Bronchial epithelial cell (primary cell): Measurements from ENCODE around the gene PACS1. TPM values are rescaled to one million over a fixed set of nuclear protein-coding genes. Genes with fewer than 3 reads are reported as not detected.

Experiments
- DNase-seq: peaks from one replicate; pipeline ENCODE4 v3.0.0-alpha.2; 2010; ENCODE audit warnings: low read depth
- FAIRE-seq: peaks from 2 replicates; lab custom pipeline; 2011; peaks lifted over from hg19 to GRCh38; lab: Jason Lieb, UNC
- H3K27me3 ChIP-seq: 2 replicates; pipeline ENCODE4 v1.5.1; 2011; ENCODE audit warnings: low read length; ENCODE audit not compliant: control insufficient read depth, insufficient read depth
- H3K36me3 ChIP-seq: 2 replicates; pipeline ENCODE4 v1.5.1; 2011; ENCODE audit warnings: low read length; ENCODE audit not compliant: control insufficient read depth, insufficient read depth
- H3K4me3 ChIP-seq: 2 replicates; pipeline ENCODE4 v1.5.1; 2011; ENCODE audit warnings: mild to moderate bottlenecking, low read depth, low read length, control low read depth
- total RNA-seq: library from RNA; depleted of rRNA; stranded (reverse); fragments of >200 nt; gene quantifications from 2 replicates; pipeline ENCODE4 v1.2.1, GENCODE V29; 2014
- TF ChIP-seq, protein P1 (sequence below): IDR thresholded peaks from 2 replicates; pipeline ENCODE4 v1.5.1; 2011; ENCODE audit warnings: mild to moderate bottlenecking, moderate library complexity, low read length, control low read depth, inconsistent platforms; ENCODE audit not compliant: insufficient read depth, severe bottlenecking

Gene PACS1
- total RNA-seq, 1 donor from 2014 or later: 6.8 TPM

DNA sequence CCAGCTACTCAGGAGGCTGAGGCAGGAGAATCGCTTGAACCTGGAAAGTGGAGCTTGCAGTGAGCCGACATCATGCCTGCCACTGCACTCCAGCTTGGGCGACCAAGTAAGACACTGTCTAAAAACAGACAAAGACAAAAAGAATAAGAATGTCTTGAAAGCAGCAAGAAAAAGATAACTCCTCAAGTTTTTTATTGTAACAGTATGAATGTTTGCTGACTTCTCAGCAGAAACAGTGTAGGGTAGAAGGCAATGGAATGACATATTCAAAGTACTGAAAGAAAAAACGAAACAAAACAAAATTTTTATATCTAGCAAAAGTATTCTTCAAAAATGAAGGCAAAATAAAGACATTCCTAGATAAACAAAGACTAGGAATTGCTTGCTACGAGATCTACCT lies 76.9 kb downstream of the PACS1 start:
- Histone ChIP-seq H3K4me3 (no peak overlapping the region), H3K27me3 (no peaks in the 10 kb centered on the region), H3K36me3 (no peaks in the 10 kb centered on the region)
- TF ChIP-seq, protein P1, sequence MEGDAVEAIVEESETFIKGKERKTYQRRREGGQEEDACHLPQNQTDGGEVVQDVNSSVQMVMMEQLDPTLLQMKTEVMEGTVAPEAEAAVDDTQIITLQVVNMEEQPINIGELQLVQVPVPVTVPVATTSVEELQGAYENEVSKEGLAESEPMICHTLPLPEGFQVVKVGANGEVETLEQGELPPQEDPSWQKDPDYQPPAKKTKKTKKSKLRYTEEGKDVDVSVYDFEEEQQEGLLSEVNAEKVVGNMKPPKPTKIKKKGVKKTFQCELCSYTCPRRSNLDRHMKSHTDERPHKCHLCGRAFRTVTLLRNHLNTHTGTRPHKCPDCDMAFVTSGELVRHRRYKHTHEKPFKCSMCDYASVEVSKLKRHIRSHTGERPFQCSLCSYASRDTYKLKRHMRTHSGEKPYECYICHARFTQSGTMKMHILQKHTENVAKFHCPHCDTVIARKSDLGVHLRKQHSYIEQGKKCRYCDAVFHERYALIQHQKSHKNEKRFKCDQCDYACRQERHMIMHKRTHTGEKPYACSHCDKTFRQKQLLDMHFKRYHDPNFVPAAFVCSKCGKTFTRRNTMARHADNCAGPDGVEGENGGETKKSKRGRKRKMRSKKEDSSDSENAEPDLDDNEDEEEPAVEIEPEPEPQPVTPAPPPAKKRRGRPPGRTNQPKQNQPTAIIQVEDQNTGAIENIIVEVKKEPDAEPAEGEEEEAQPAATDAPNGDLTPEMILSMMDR: no peak
- no peak for DNase-seq
- no peak for FAIRE-seq

DNA sequence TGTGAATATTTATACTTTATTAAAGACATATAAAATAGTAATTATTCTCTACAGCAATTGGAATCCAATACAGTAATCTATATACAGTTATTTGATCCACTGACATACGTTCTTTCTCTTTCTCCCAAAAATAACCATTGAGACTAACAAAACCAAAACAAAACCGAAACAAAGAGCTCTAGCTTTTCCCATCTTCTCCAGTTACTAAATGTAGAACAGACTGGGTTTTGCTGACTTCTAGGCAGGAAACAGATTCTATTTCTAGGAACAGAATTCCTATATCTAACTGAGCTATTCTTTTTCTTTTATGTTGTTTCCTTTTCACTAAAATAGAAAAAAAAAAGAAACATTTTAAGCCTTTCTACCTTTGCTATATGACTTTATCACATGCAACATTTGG lies 80.1 kb downstream of the PACS1 start:
- DNase-seq (no peak), FAIRE-seq (no peak)
- H3K36me3 ChIP-seq: no peaks in the 10 kb centered on the region
- no peak overlapping the region for H3K4me3 ChIP-seq
- no peaks in the 10 kb centered on the region for H3K27me3 ChIP-seq
- TF ChIP-seq, protein P1: no peak

DNA sequence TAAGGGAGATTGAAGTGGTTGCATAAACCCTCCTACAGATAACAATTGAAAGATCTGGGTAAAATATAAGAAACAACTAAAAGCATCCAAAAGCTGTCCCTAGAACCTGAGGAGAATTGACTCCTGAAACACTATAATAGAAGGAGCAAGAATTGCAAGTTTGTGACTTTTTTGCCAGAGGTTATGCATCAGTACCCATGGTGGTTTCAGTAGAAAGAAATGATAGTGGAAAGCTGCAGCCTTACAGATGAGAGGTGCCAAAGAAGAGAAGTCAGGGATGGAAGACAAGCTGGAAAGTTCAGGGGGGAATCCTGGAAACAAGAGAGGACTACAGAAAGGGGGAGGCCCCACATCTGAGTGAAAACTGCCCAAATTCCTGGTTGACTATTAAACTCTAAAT lies 80.7 kb downstream of the PACS1 start:
- no peaks in the 10 kb centered on the region for H3K36me3 ChIP-seq
- FAIRE-seq (no peak), DNase-seq (no peak)
- TF ChIP-seq, protein P1: no peak
- H3K4me3 ChIP-seq: no peak overlapping the region
- no peaks in the 10 kb centered on the region for H3K27me3 ChIP-seq

DNA sequence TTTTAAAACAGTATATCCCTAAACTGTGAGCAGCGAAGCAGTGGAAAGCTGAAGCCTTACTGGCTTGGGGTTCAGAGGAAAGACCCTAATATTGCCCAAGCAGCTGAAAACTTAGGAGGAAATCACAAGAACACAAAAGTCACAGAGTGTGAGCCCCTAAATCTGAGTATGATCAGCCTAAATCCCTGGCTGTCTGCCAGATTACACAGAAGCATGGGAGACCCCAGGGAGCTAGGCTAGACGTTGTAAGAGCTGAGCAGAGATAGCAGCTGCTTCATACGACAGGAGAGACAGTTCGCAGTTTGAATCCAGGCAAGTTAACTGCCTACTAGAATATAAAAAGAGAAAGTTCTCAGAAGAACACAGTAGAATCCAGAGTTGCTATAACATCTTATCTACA lies 81.2 kb downstream of the PACS1 start:
- no peak for DNase-seq
- TF ChIP-seq, protein P1: no peak
- no peak overlapping the region for H3K4me3 ChIP-seq
- FAIRE-seq: no peak
- no peaks in the 10 kb centered on the region for H3K27me3 ChIP-seq
- no peaks in the 10 kb centered on the region for H3K36me3 ChIP-seq

DNA sequence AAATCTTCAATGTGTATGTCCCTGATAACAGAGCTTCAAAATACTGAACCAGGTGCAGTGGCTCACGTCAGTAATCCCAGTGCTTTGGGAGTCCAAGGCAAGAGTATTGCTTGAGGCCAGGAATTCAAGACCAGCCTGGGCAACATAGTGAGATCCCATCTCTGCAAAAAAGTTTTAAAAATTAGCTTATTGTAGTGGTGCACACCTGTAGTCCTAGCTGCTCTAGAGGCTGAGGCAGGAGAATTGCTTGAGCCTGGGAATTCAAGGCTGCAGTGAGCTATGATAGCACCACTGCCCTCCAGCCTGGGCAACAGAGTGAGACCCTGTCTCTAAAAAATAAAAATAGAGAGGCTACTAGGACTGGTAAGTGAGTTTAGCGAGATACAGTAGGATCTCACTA lies 84.0 kb downstream of the PACS1 start:
- no peak overlapping the region for H3K4me3 ChIP-seq
- FAIRE-seq: no peak
- DNase-seq: no peak

More for the DNA sequence above, 84.0 kb downstream of the PACS1 start:
- TF ChIP-seq, protein P1: no peak
- Histone ChIP-seq H3K36me3 (no peaks in the 10 kb centered on the region), H3K27me3 (no peaks in the 10 kb centered on the region)
